Endothelial cell of umbilical vein (primary cell): Measurements from ENCODE around the gene IST1. TPM values are rescaled to one million over a fixed set of nuclear protein-coding genes. Genes with fewer than 3 reads are reported as not detected.

ENCODE experiments used
- BruUV-seq: library from RNA; stranded (reverse); fragments of 400-500 nt; replicated peaks from 2 replicates; lab custom pipeline; 2021; lab: Mats Ljungman, UMichigan
- CTCF ChIA-PET: fragments of 300-600, 350-600 bp; sonication (Branson Sonifier 250); formaldehyde crosslinking; loops from one replicate; lab custom pipeline; 2021; ENCODE audit warnings: antibody characterized with exemption, inconsistent platforms; lab: Charles Lee
- POLR2A ChIA-PET: fragments of 300-600, 350-600 bp; sonication (Branson Sonifier 250); formaldehyde crosslinking; loops from one replicate; lab custom pipeline; 2021; ENCODE audit warnings: antibody characterized with exemption, inconsistent platforms; lab: Charles Lee
- DNase-seq: peaks from one replicate; pipeline ENCODE4 v3.0.0-alpha.2; 2011; ENCODE audit warnings: low read depth, low spot score
- FAIRE-seq: peaks from 2 replicates; lab custom pipeline; 2011; peaks lifted over from hg19 to GRCh38; lab: Jason Lieb, UNC
- H2AFZ ChIP-seq: 2 replicates; pipeline ENCODE4 v1.6.0; 2012; ENCODE audit warnings: low read depth, low read length, control low read depth, inconsistent platforms
- H3K27ac ChIP-seq: 2 replicates; pipeline ENCODE4 v1.5.1; 2011; ENCODE audit warnings: low read depth, mild to moderate bottlenecking, control low read depth, low read length, moderate library complexity; ENCODE audit not compliant: insufficient read depth
- H3K27me3 ChIP-seq, 2 experiments: 2 replicates each; pipeline versions ENCODE4 v1.6.0 to v1.6.1; 2011; ENCODE audit warnings: low read length in 2 of 2, mixed read lengths in 1 of 2; ENCODE audit not compliant: control insufficient read depth in 2 of 2, insufficient read depth in 2 of 2
- H3K36me3 ChIP-seq, 2 experiments: 2 replicates in 1 of 2; 3 replicates in 1 of 2; pipeline ENCODE4 v1.5.1; 2011; ENCODE audit warnings: low read length in 2 of 2, mild to moderate bottlenecking in 1 of 2, moderate library complexity in 1 of 2; ENCODE audit not compliant: control insufficient read depth in 2 of 2, insufficient read depth in 2 of 2; ENCODE audit errors: extremely low read depth in 1 of 2
- H3K4me1 ChIP-seq: 3 replicates; pipeline ENCODE4 v1.5.1; 2011; ENCODE audit warnings: mild to moderate bottlenecking, low read length; ENCODE audit not compliant: control insufficient read depth, insufficient read depth; ENCODE audit errors: extremely low read depth
- H3K4me2 ChIP-seq: 2 replicates; pipeline ENCODE4 v1.6.1; 2011; ENCODE audit warnings: low read length, control low read depth, mixed read lengths; ENCODE audit not compliant: insufficient read depth
- H3K4me3 ChIP-seq, 3 experiments: fragments of 200-600 bp in 1 of 3; sonication (generic), shearing (Covaris generic) in 1 of 3; replicated peaks in 1 of 3; 2 replicates each; pipeline ENCODE4 v1.5.1; 2011 to 2016; ENCODE audit warnings: control low read depth in 3 of 3, low read length in 3 of 3, mild to moderate bottlenecking in 2 of 3, inconsistent platforms in 1 of 3, low read depth in 1 of 3, moderate library complexity in 1 of 3; ENCODE audit not compliant: insufficient read depth in 1 of 3
- H3K79me2 ChIP-seq: 2 replicates; pipeline ENCODE4 v1.6.0; 2012; ENCODE audit warnings: low read length, inconsistent platforms; ENCODE audit not compliant: control insufficient read depth, insufficient read depth
- H3K9ac ChIP-seq: replicated peaks from 2 replicates; pipeline ENCODE3; 2011; ENCODE audit warnings: low read length, control low read depth; ENCODE audit not compliant: insufficient read depth; ENCODE audit errors: extremely low read depth
- H3K9me1 ChIP-seq: replicated peaks from 3 replicates; pipeline ENCODE4 v1.6.0; 2011; ENCODE audit warnings: mild to moderate bottlenecking, low read length; ENCODE audit not compliant: control insufficient read depth, insufficient read depth; ENCODE audit errors: extremely low read depth
- H3K9me3 ChIP-seq: replicated peaks from 2 replicates; pipeline ENCODE4 v1.5.1; 2012; ENCODE audit warnings: low read length, inconsistent platforms; ENCODE audit not compliant: control insufficient read depth, insufficient read depth
- H4K20me1 ChIP-seq: replicated peaks from 2 replicates; pipeline ENCODE3; 2011; ENCODE audit warnings: mild to moderate bottlenecking, low read length; ENCODE audit not compliant: control insufficient read depth, insufficient read depth; ENCODE audit errors: extremely low read depth
- EZH2 ChIP-seq: IDR thresholded peaks from 2 replicates; pipeline ENCODE4 v1.6.1; 2012; ENCODE audit warnings: borderline replicate concordance, low read depth, mild to moderate bottlenecking, moderate library complexity, low read length, inconsistent platforms; ENCODE audit not compliant: severe bottlenecking
- FOS ChIP-seq: IDR thresholded peaks from 2 replicates; pipeline ENCODE4 v1.6.1; 2011; ENCODE audit warnings: mild to moderate bottlenecking, low read length, moderate library complexity, borderline replicate concordance; ENCODE audit not compliant: insufficient read depth
- GATA2 ChIP-seq: IDR thresholded peaks from 2 replicates; pipeline ENCODE4 v1.7.0; 2011; ENCODE audit warnings: low read depth, mild to moderate bottlenecking, moderate library complexity, mixed read lengths, low read length; ENCODE audit not compliant: insufficient read length, insufficient read depth
- JUN ChIP-seq: IDR thresholded peaks from 2 replicates; pipeline ENCODE4 v1.6.1; 2011; ENCODE audit warnings: borderline replicate concordance, low read depth; ENCODE audit not compliant: insufficient read length, insufficient read depth
- MYC ChIP-seq: IDR thresholded peaks from one replicate; pipeline ENCODE4 v1.6.1; 2011; ENCODE audit warnings: mild to moderate bottlenecking, low read depth, low read length
- POLR2A ChIP-seq: IDR thresholded peaks from 2 replicates; pipeline ENCODE4 v1.6.1; 2012; ENCODE audit warnings: low read depth, mild to moderate bottlenecking, control low read depth, low read length
- POLR2AphosphoS5 ChIP-seq: IDR thresholded peaks from 2 replicates; pipeline ENCODE4 v1.6.1; 2012; ENCODE audit warnings: low read depth, mild to moderate bottlenecking, control low read depth, low read length, moderate library complexity; ENCODE audit not compliant: insufficient read depth
- dilution Hi-C: fragments of 300-500 bp; cut with MboI; formaldehyde crosslinking; loops from one replicate; pipeline ENCODE4 v1.15.0; 2019; ENCODE audit warnings: low sequenced_read_pairs; ENCODE audit not compliant: extremely low pct_ligation_motif_present
- intact Hi-C: fragments of 100-400 bp; cut with micrococcal nuclease; formaldehyde crosslinking; loops from one replicate; pipeline ENCODE4 v1.10.0; 2022
- polyA plus RNA-seq, 4 experiments: library from polyadenylated mRNA; depleted of rRNA in 3 of 4; stranded (reverse) in 3 of 4; unstranded in 1 of 4; fragments of >200 nt; gene quantifications; 2 replicates each; pipeline versions ENCODE4 v1.2.1 to v1.2.3, GENCODE V29; 2011 to 2012; ENCODE audit warnings: missing spikeins in 1 of 4
- total RNA-seq: library from RNA; stranded (reverse); gene quantifications from 2 replicates; pipeline ENCODE4 v1.2.3, GENCODE V29; 2021
- TF ChIP-seq, protein P1 (sequence below): IDR thresholded peaks from 2 replicates; pipeline ENCODE4 v1.6.1; 2011; ENCODE audit not compliant: insufficient read depth, insufficient read length
- TF ChIP-seq, protein P2 (sequence below), 2 donors: IDR thresholded peaks; 1 replicate in 1 of 2; 2 replicates in 1 of 2; pipeline ENCODE4 v1.5.1; 2011; ENCODE audit warnings: low read length in 2 of 2, mild to moderate bottlenecking in 2 of 2, moderate library complexity in 2 of 2, control low read depth in 1 of 2, inconsistent platforms in 1 of 2, low read depth in 1 of 2; ENCODE audit not compliant: insufficient read depth in 1 of 2; ENCODE audit errors: extremely low read depth in 1 of 2

IST1 gene
- total and polyA plus RNA-seq, 2 donors (not counting 3 experiments of a cell fraction or from before 2014, with no cell fraction given): 145 to 165 TPM

DNA sequence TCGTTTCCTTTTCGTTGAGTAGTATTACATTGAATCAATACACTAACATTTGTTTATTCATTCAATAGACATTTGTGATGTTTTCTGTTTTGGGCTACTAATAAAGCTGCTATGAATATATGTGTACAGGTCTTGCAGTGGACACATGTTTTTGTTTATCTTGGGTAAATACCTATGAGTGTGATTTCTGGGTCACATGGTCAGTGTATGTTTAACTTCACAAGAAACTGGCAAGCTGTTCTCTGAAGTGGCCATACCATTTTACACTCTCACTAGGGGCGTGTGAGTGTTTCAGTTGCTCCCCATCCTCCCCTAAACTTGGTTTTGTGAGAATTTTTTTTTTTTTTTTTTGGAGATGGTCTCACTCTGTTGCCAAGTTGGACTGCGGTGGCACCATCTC lies 69.9 kb downstream of the IST1 start:
- H3K79me2 ChIP-seq: no peaks in the 10 kb centered on the region
- no peaks in the 10 kb centered on the region for H3K4me1 ChIP-seq
- no peaks in the 10 kb centered on the region for H3K36me3 ChIP-seq
- dilution Hi-C loops: no loop called here
- TF ChIP-seq JUN (no peak), GATA2 (no peak), POLR2AphosphoS5 (no peak), POLR2A (no peak), EZH2 (no peak), FOS (no peak), MYC (no peak)
- TF ChIP-seq, protein P1, sequence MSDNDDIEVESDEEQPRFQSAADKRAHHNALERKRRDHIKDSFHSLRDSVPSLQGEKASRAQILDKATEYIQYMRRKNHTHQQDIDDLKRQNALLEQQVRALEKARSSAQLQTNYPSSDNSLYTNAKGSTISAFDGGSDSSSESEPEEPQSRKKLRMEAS: no peak
- TF ChIP-seq, protein P2, sequence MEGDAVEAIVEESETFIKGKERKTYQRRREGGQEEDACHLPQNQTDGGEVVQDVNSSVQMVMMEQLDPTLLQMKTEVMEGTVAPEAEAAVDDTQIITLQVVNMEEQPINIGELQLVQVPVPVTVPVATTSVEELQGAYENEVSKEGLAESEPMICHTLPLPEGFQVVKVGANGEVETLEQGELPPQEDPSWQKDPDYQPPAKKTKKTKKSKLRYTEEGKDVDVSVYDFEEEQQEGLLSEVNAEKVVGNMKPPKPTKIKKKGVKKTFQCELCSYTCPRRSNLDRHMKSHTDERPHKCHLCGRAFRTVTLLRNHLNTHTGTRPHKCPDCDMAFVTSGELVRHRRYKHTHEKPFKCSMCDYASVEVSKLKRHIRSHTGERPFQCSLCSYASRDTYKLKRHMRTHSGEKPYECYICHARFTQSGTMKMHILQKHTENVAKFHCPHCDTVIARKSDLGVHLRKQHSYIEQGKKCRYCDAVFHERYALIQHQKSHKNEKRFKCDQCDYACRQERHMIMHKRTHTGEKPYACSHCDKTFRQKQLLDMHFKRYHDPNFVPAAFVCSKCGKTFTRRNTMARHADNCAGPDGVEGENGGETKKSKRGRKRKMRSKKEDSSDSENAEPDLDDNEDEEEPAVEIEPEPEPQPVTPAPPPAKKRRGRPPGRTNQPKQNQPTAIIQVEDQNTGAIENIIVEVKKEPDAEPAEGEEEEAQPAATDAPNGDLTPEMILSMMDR (IDR thresholded peaks at IDR 0.05; ENCODE audit: extremely low read depth in 1 of 2, insufficient read depth in 1 of 2, low read depth in 1 of 2, low read length in 2 of 2): no peak
- FAIRE-seq: no peak
- H3K9me3 ChIP-seq: no peaks in the 10 kb centered on the region
- POLR2A ChIA-PET: no interaction called here
- H3K4me3 ChIP-seq: no peak overlapping the region
- H3K9me1 ChIP-seq: no peaks in the 10 kb centered on the region
- no peak overlapping the region for H2AFZ ChIP-seq
- no TSS peak for BruUV-seq
- DNase-seq: no peak
- H3K4me2 ChIP-seq: no peak overlapping the region
- H3K27me3 ChIP-seq: no peaks in the 10 kb centered on the region
- CTCF ChIA-PET: interaction anchor here (0.7 to 1.9 kb wide), 2 partner anchors 82 to 118 kb away, joined by 3 to 4 read pairs; no protein-coding TSS in a partner anchor
- no peak overlapping the region for H3K27ac ChIP-seq
- no peak overlapping the region for H3K9ac ChIP-seq
- no peaks in the 10 kb centered on the region for H4K20me1 ChIP-seq
- intact Hi-C loops: no loop called here
